Activated naive CD4-positive, alpha-beta T cell treated with anti-CD3 and anti-CD28 coated beads for 36 hours (primary cell): ENCODE measurements around the gene TAF8. TPM values are rescaled to one million over a fixed set of nuclear protein-coding genes. Genes with fewer than 3 reads are reported as not detected.
A peak's percentile ranks its signal among the peaks of the same experiment; 100 is the strongest.

Experiments used
- CTCF ChIA-PET: fragments of 350-600 bp; sonication (Branson Sonifier 250); formaldehyde crosslinking; loops from one replicate; lab custom pipeline; 2021; ENCODE audit warnings: antibody characterized with exemption; lab: Charles Lee
- DNase-seq: peaks from one replicate; pipeline ENCODE4 v3.0.0-alpha.2; 2020
- H3K27ac Mint-ChIP-seq: one replicate; pipeline ENCODE4 v1.8.0; 2021; ENCODE audit warnings: mild to moderate bottlenecking, mixed read lengths
- H3K27me3 Mint-ChIP-seq: one replicate; pipeline ENCODE4 v1.8.0; 2021; ENCODE audit warnings: low read depth, mixed read lengths
- H3K36me3 Mint-ChIP-seq: one replicate; pipeline ENCODE4 v1.8.0; 2021; ENCODE audit warnings: low read depth, mixed read lengths
- H3K4me1 Mint-ChIP-seq: one replicate; pipeline ENCODE4 v1.8.0; 2021; ENCODE audit warnings: low read depth, mixed read lengths
- H3K4me3 Mint-ChIP-seq: one replicate; pipeline ENCODE4 v1.8.0; 2021; ENCODE audit warnings: mild to moderate bottlenecking, moderate library complexity, mixed read lengths
- H3K9me3 Mint-ChIP-seq: one replicate; pipeline ENCODE4 v1.8.0; 2021; ENCODE audit warnings: mixed read lengths
- intact Hi-C: fragments of 100-400 bp; cut with micrococcal nuclease; formaldehyde crosslinking; loops from one replicate; pipeline ENCODE4 v1.15.1; 2023
- total RNA-seq, 2 experiments: library from RNA; stranded (reverse); gene quantifications; one replicate each; pipeline ENCODE4 v1.2.3, GENCODE V29; 2021

TAF8 gene
- total RNA-seq, 2 experiments from 2014 or later: 67.3 to 68.5 TPM

DNA sequence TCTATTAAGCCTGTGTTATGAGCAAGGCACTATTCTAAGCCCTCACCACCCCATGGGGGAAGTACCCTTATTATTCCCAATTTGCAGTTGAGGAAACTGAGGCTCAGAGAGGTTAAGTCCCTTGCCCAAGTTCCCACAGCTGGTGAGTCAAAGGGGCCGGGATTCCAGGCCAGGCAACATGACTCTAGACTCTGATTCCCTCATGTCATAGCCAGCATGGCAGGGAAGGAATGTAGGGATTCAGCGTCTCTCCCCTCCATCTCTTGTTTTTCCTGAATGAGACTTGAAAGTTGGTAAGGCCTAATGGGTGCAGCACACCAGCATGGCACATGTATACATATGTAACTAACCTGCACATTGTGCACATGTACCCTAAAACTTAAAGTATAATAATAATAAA, 85.4 kb downstream of the TAF8 start:
- H3K4me1 Mint-ChIP-seq: peaks cover 11% of the 10 kb centered on the region
- H3K27ac Mint-ChIP-seq: no peak overlapping the region
- DNase-seq: no peak
- intact Hi-C loops: no loop called here
- no peak overlapping the region for H3K4me3 Mint-ChIP-seq
- peaks cover under 1% of the 10 kb centered on the region for H3K27me3 Mint-ChIP-seq
- no peaks in the 10 kb centered on the region for H3K9me3 Mint-ChIP-seq
- H3K36me3 Mint-ChIP-seq: no peaks in the 10 kb centered on the region
- CTCF ChIA-PET: no interaction called here

DNA sequence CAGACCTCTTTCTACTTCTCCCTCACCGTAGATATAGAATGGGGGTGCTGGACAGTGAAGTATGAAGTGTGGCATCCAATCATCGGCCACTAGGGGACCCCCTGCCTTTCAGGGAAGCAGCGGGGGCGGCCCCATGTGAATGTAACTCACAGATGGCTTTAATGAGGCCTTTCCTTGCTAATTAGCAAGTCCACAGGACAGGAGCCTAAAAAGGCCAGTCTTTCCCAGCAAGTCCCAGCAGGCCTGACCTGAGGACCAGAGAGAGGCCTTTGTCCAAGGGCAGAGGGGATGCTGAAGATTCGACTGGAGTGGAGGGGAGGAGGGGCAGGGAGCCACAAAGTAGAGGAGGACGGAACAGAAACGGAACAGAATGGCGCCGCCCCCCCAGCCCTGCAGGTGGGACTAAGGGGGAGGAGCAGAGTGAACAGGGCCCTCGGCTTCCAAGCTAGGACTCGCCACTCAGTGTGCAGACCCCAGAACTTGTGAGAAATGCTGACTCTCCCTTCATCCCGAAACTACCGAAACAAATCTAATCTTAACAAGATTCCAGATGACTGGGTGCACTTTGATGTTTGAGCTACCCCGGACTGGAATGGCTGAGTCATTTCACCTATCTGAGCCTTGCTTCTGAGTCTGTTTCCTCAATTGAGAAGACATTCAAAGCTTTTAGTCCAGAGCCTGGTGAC, 86.3 kb downstream of the TAF8 start:
- CTCF ChIA-PET: interaction anchor here (0.6 to 0.7 kb wide), 2 partner anchors 32 to 426 kb away, joined by 3 to 5 read pairs; no protein-coding TSS in a partner anchor
- Mint-ChIP-seq H3K4me1 (peaks cover 11% of the 10 kb centered on the region), H3K27me3 (peaks cover 9% of the 10 kb centered on the region), H3K27ac (peak overlapping the region; percentile 41), H3K9me3 (no peaks in the 10 kb centered on the region), H3K36me3 (no peaks in the 10 kb centered on the region), H3K4me3 (no peak overlapping the region)
- intact Hi-C loops: no loop called here
- DNase-seq: peak; percentile 59

Other genes with a start within 250 kb of the TAF8 start
- 1 to 10 TPM; 8.3 to 8.4 TPM for gene USP49, start 155.1 kb upstream of the TAF8 start, total RNA-seq
- 10 to 100 TPM; 24.0 to 27.4 TPM for gene MED20, start 129.4 kb upstream of the TAF8 start, total RNA-seq
- 10 to 100 TPM; 49.8 TPM for gene BYSL, start 129.0 kb upstream of the TAF8 start, total RNA-seq
- gene CCND3, start 108.7 kb upstream of the TAF8 start, total RNA-seq: 1,000 to 10,000 TPM; 1,152 to 1,165 TPM
- gene C6orf132, start 92.1 kb downstream of the TAF8 start, total RNA-seq: under 1 TPM; 0.12 to 0.14 TPM
- gene GUCA1A, start 122.8 kb downstream of the TAF8 start, total RNA-seq: not detected
- 1 to 10 TPM; 2.5 to 2.7 TPM for gene GUCA1B, start 144.4 kb downstream of the TAF8 start, total RNA-seq
- gene MRPS10, start 167.3 kb downstream of the TAF8 start, total RNA-seq: 10 to 100 TPM; 39.7 to 40.7 TPM